HepG2 (cell line): ENCODE measurements around the gene NECTIN2. TPM values are rescaled to one million over a fixed set of nuclear protein-coding genes. Genes with fewer than 3 reads are reported as not detected.

Experiments used
- BCL6 ChIP-seq: IDR thresholded peaks from 2 replicates; pipeline ENCODE4 v1.6.1; 2016; ENCODE audit warnings: missing genetic modification reagents, missing compliant biosample characterization
- GMEB2 ChIP-seq: IDR thresholded peaks from 2 replicates; pipeline ENCODE4 v1.6.1; 2016; ENCODE audit warnings: missing biosample characterization, missing genetic modification reagents, low read depth
- HCFC1 ChIP-seq: fragments of 150-350 bp; IDR thresholded peaks from 2 replicates; pipeline ENCODE4 v1.6.1; 2014; ENCODE audit warnings: low read depth, low read length
- JARID2 ChIP-seq: sonication (generic); formaldehyde crosslinking; IDR thresholded peaks from 2 replicates; pipeline ENCODE4 v1.8.1; 2023; ENCODE audit warnings: missing genetic modification reagents, inconsistent platforms; ENCODE audit not compliant: insufficient replicate concordance
- MBNL3 ChIP-seq: fragments of 250-450 bp; sonication (Bioruptor Pico); conservative IDR thresholded peaks from 2 replicates; pipeline ENCODE4 v1.8.0; 2022; ENCODE audit warnings: mild to moderate bottlenecking, inconsistent platforms
- NONO ChIP-seq, 2 experiments: fragments of 450-650 bp in 1 of 2; sonication (generic) in 1 of 2; formaldehyde crosslinking in 1 of 2; IDR thresholded peaks in 1 of 2; conservative IDR thresholded peaks in 1 of 2; 2 replicates each; pipeline versions ENCODE4 v1.6.1 to v1.8.0; 2017 to 2022; ENCODE audit warnings: mild to moderate bottlenecking in 1 of 2, missing genetic modification reagents in 1 of 2, moderate library complexity in 1 of 2
- RBFOX2 ChIP-seq: fragments of 200-400 bp; formaldehyde crosslinking; IDR thresholded peaks from 2 replicates; pipeline ENCODE4 v1.6.1; 2017; ENCODE audit warnings: low read depth, mild to moderate bottlenecking, low read length
- RBM22 ChIP-seq: fragments of 200-400 bp; formaldehyde crosslinking; optimal IDR thresholded peaks from 2 replicates; pipeline ENCODE3; 2017; ENCODE audit warnings: mild to moderate bottlenecking, low read length, moderate library complexity
- SNRNP70 ChIP-seq: fragments of 200-400 bp; formaldehyde crosslinking; IDR thresholded peaks from 2 replicates; pipeline ENCODE4 v1.6.1; 2017; ENCODE audit warnings: mild to moderate bottlenecking, low read depth, low read length, moderate library complexity
- TEAD2 ChIP-seq: sonication (generic); formaldehyde crosslinking; IDR thresholded peaks from 2 replicates; pipeline ENCODE4 v1.9.0; 2021; ENCODE audit warnings: missing genetic modification reagents
- TRAFD1 ChIP-seq: sonication (generic); formaldehyde crosslinking; IDR thresholded peaks from 2 replicates; pipeline ENCODE4 v1.5.1; 2020; ENCODE audit warnings: missing genetic modification reagents, mild to moderate bottlenecking, borderline replicate concordance
- ZNF10 ChIP-seq: sonication (generic); formaldehyde crosslinking; IDR thresholded peaks from 2 replicates; pipeline ENCODE4 v1.4.0; 2020; ENCODE audit warnings: mild to moderate bottlenecking, low read depth, missing genetic modification reagents, borderline replicate concordance
- ZNF816 ChIP-seq: sonication (generic); formaldehyde crosslinking; IDR thresholded peaks from 2 replicates; pipeline ENCODE4 v1.8.0; 2022; ENCODE audit warnings: missing genetic modification reagents, mild to moderate bottlenecking, borderline replicate concordance
- polyA plus RNA-seq, 8 experiments: library from polyadenylated mRNA; depleted of rRNA in 3 of 8; stranded (reverse) in 7 of 8; unstranded in 1 of 8; fragments of >200 nt; fragmentation: Illumina TruSeq in 4 of 8; extraction: Trizol in 4 of 8; gene quantifications; 2 replicates each; pipeline versions ENCODE4 v1.2.1 to v1.2.3, GENCODE V29; 2011 to 2016; ENCODE audit warnings: low read depth in 4 of 8, missing spikeins in 1 of 8, mixed read lengths in 1 of 8; ENCODE audit not compliant: insufficient read depth in 1 of 8
- total RNA-seq, 5 experiments: library from RNA; depleted of rRNA; stranded (reverse); fragments of >200 nt; fragmentation: Illumina TruSeq; extraction: Trizol; gene quantifications; 2 replicates each; pipeline ENCODE4 v1.2.3, GENCODE V29; 2016; ENCODE audit warnings: low read depth in 1 of 5
- TF ChIP-seq, protein P1 (sequence below): sonication (generic); formaldehyde crosslinking; IDR thresholded peaks from 2 replicates; pipeline ENCODE4 v1.4.0; 2020; ENCODE audit warnings: mild to moderate bottlenecking, missing genetic modification reagents
- TF ChIP-seq, protein P2 (sequence below): sonication (generic); formaldehyde crosslinking; IDR thresholded peaks from 2 replicates; pipeline ENCODE4 v1.4.0; 2020; ENCODE audit warnings: mild to moderate bottlenecking, missing genetic modification reagents
- TF ChIP-seq, protein P3 (sequence below): sonication (generic); formaldehyde crosslinking; IDR thresholded peaks from 2 replicates; pipeline ENCODE4 v1.5.1; 2020; ENCODE audit warnings: missing genetic modification reagents, mild to moderate bottlenecking, borderline replicate concordance

Gene NECTIN2
- total and polyA plus RNA-seq, 2 of the 13 experiments (the other 11 are each of a cell fraction or from before 2014, with no cell fraction given), result 75.4 to 114 TPM

DNA sequence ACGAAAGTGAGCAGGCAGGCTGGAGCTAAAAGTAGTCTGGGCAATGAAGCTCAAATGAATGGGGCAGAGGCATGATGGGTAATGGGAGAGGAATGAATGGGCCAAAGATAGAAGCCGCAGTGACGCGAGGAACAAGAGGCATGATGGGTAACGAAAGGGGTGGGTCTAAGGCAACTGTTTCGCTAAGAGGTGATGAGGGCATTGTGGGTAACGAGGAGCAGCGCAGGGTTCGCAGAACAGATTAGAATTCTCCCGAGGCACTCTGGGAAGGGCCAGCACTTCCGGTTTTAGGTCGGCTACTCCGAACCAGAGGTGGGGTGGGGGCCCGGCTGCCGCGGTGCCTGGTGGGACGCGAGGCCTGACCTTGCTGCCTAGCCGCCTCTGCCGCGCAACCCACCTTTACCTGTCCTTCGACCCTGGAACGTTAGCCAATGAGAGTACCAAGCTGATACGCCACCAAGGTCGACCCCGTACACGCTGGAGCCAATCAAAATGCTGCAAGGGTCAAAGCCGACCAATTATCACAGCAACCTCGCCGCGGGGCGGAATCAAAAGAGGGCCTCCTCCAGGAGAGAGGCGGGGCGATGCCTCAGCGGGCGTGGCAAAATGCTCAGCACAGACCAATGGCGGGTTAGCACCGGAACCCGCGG lies 44.4 kb downstream of the NECTIN2 start (continued):
- no peak; the same call in 1 of the 2 replicates for TF ChIP-seq TRAFD1
- TF ChIP-seq SNRNP70, result no peak
- TF ChIP-seq, protein P1, sequence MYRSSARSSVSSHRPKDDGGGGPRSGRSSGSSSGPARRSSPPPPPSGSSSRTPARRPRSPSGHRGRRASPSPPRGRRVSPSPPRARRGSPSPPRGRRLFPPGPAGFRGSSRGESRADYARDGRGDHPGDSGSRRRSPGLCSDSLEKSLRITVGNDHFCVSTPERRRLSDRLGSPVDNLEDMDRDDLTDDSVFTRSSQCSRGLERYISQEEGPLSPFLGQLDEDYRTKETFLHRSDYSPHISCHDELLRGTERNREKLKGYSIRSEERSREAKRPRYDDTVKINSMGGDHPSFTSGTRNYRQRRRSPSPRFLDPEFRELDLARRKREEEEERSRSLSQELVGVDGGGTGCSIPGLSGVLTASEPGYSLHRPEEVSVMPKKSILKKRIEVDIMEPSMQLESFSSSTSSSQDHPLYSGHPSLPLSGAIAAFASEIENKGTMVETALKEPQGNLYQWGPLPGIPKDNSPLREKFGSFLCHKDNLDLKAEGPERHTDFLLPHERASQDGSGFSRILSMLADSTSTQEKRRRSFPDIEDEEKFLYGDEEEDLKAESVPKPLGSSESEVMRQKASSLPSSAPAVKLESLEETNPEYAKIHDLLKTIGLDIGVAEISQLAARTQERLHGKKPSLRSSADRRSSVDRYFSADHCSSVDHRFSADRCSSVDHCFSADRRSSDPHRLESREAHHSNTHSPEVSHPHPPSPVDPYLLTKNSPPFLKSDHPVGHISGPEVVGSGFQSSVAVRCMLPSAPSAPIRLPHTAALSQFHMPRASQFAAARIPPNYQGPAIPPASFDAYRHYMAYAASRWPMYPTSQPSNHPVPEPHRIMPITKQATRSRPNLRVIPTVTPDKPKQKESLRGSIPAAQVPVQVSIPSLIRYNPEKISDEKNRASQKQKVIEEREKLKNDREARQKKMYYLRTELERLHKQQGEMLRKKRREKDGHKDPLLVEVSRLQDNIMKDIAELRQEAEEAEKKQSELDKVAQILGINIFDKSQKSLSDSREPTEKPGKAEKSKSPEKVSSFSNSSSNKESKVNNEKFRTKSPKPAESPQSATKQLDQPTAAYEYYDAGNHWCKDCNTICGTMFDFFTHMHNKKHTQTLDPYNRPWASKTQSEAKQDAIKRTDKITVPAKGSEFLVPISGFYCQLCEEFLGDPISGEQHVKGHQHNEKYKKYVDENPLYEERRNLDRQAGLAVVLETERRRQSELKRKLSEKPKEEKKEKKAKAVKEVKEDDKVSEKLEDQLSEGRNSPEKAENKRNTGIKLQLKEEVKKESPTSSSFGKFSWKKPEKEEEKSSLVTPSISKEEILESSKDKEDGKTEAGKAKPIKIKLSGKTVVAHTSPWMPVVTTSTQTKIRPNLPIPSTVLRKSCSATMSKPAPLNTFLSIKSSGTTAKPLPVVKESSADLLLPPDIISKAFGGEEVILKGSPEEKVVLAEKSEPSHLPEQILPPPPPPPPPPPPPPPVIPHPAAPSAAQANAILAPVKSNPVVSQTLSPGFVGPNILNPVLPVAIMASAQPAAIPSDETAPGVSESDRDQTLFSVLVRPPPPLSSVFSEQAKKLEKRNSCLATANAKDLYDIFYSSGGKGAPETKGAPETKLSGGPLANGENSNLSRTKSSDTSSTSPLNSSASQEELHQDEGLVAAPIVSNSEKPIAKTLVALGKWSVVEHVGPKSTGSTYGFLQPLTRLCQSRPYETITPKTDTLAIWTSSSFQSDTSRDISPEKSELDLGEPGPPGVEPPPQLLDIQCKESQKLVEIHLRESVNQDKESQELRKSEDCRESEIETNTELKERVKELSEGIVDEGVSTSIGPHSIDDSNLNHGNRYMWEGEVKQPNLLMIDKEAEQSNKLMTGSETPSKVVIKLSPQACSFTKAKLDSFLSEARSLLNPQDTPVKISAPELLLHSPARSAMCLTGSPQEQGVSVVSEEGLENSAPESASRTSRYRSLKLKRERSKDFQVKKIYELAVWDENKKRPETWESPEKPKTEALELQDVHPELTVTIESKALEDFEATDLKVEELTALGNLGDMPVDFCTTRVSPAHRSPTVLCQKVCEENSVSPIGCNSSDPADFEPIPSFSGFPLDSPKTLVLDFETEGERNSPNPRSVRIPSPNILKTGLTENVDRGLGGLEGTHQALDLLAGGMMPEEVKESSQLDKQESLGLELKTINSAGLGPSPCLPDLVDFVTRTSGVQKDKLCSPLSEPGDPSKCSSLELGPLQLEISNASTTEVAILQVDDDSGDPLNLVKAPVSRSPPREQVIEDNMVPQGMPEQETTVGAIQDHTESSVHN (CRISPR knock-in tag), result no peak
- TF ChIP-seq GMEB2 (CRISPR knock-in tag), result no peak
- TF ChIP-seq BCL6 (CRISPR knock-in tag), result no peak
- TF ChIP-seq, protein P2, sequence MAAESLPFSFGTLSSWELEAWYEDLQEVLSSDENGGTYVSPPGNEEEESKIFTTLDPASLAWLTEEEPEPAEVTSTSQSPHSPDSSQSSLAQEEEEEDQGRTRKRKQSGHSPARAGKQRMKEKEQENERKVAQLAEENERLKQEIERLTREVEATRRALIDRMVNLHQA (CRISPR knock-in tag), result no peak
- peak; percentile 33; the same call in 1 of the 2 replicates for TF ChIP-seq HCFC1
- no peak for TF ChIP-seq ZNF10 (CRISPR knock-in tag)
- no peak for TF ChIP-seq JARID2 (CRISPR knock-in tag)
- peak; percentile 87 for TF ChIP-seq RBM22
- TF ChIP-seq TEAD2 (CRISPR knock-in tag), result no peak
- TF ChIP-seq, protein P3, sequence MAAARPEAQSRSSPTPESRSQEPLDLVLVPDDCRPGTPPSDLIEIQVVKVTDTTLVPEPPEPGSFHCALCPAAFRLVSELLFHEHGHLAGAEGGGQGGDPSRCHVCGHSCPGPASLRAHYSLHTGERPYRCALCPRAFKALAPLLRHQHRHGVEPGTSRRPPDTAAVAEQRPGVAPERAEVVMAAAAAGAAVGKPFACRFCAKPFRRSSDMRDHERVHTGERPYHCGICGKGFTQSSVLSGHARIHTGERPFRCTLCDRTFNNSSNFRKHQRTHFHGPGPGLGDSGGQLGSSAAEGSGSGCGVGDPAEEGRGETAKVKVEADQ (CRISPR knock-in tag), result peak; percentile 25; the same call in 1 of the 2 replicates
- no peak for TF ChIP-seq ZNF816 (CRISPR knock-in tag)
- no peak for TF ChIP-seq NONO (IDR thresholded peaks at IDR 0.05)
- TF ChIP-seq NONO (CRISPR knock-in tag; conservative IDR thresholded peaks at IDR 0.05), result peak; percentile 54
- no peak for TF ChIP-seq MBNL3
- TF ChIP-seq RBFOX2, result peak; percentile 3; the same call in 1 of the 2 replicates
